Tibial nerve (tissue), 4 donors: Measurements from ENCODE around the gene TUBA3E.
"Not testable (repeated sequence)": the region's sequence is repeated elsewhere in the genome, so short reads cannot be mapped to it uniquely, and the experiment has no call there.

ENCODE experiments used
- EP300 ChIP-seq, 2 donors: sonication (generic); formaldehyde crosslinking; IDR thresholded peaks; one replicate each; pipeline ENCODE4 v1.6.1; 2017; ENCODE audit warnings: antibody characterized with exemption in 2 of 2, mild to moderate bottlenecking in 1 of 2
- POLR2A ChIP-seq, 2 donors: fragments of 450-650 bp; IDR thresholded peaks; one replicate each; pipeline ENCODE4 v1.6.1; 2017; ENCODE audit warnings: antibody characterized with exemption in 2 of 2, mild to moderate bottlenecking in 2 of 2, moderate library complexity in 2 of 2
- TF ChIP-seq, protein P1 (sequence below), 5 experiments: fragments of 200-600 bp in 3 of 5; fragments of 450-650 bp in 2 of 5; sonication (generic) in 3 of 5; IDR thresholded peaks; one replicate each; pipeline ENCODE4 v1.5.1; 2016 to 2019; ENCODE audit warnings: antibody characterized with exemption in 5 of 5, mild to moderate bottlenecking in 3 of 5, moderate library complexity in 2 of 5

DNA sequence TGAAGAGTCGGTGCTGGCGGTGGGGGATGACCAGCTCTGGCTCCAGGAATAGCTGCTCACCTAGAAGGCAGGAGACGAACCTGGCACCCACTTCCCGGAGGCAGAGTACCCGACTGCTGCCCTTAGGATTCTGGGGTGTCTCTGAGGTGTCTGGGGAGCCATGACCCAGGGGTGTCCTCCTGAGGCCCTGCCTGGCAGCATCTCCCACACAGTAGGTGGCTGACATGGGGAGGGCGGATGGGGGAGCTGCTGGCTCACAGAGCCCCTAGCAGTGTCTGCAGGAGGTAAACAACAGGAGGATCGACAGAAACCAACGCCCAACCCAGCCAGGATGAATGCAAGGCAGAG, 43.8 kb downstream of the TUBA3E start:
- TF ChIP-seq, protein P1, sequence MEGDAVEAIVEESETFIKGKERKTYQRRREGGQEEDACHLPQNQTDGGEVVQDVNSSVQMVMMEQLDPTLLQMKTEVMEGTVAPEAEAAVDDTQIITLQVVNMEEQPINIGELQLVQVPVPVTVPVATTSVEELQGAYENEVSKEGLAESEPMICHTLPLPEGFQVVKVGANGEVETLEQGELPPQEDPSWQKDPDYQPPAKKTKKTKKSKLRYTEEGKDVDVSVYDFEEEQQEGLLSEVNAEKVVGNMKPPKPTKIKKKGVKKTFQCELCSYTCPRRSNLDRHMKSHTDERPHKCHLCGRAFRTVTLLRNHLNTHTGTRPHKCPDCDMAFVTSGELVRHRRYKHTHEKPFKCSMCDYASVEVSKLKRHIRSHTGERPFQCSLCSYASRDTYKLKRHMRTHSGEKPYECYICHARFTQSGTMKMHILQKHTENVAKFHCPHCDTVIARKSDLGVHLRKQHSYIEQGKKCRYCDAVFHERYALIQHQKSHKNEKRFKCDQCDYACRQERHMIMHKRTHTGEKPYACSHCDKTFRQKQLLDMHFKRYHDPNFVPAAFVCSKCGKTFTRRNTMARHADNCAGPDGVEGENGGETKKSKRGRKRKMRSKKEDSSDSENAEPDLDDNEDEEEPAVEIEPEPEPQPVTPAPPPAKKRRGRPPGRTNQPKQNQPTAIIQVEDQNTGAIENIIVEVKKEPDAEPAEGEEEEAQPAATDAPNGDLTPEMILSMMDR (IDR thresholded peaks at IDR 0.05) = not testable (repeated sequence)
- TF ChIP-seq EP300, POLR2A (IDR thresholded peaks at IDR 0.05): not testable (repeated sequence)
